ENCODE measurements around the gene FAM83D. TPM values are rescaled to one million over a fixed set of nuclear protein-coding genes. Genes with fewer than 3 reads are reported as not detected.

The FAM83D gene, protein sequence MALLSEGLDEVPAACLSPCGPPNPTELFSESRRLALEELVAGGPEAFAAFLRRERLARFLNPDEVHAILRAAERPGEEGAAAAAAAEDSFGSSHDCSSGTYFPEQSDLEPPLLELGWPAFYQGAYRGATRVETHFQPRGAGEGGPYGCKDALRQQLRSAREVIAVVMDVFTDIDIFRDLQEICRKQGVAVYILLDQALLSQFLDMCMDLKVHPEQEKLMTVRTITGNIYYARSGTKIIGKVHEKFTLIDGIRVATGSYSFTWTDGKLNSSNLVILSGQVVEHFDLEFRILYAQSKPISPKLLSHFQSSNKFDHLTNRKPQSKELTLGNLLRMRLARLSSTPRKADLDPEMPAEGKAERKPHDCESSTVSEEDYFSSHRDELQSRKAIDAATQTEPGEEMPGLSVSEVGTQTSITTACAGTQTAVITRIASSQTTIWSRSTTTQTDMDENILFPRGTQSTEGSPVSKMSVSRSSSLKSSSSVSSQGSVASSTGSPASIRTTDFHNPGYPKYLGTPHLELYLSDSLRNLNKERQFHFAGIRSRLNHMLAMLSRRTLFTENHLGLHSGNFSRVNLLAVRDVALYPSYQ
- total RNA-seq, result 2.4 TPM

- DNase-seq (ENCODE audit: low spot score in 2 of 2) (peak; percentile 98 to 99), FAIRE-seq (peak; percentile 44)
These were observed at the start of gene FAM83D for GRCh38 chr20:38926142-38926933. TSS of gene FAM83D (plus strand) at chr20:38926417. CDS start at chr20:38926443, 26 bp downstream.

GRCh38 chr20:38877483-38877882, 48.7 kb upstream of the FAM83D start:
- no peak for DNase-seq (ENCODE audit: low spot score in 2 of 2)

DNA sequence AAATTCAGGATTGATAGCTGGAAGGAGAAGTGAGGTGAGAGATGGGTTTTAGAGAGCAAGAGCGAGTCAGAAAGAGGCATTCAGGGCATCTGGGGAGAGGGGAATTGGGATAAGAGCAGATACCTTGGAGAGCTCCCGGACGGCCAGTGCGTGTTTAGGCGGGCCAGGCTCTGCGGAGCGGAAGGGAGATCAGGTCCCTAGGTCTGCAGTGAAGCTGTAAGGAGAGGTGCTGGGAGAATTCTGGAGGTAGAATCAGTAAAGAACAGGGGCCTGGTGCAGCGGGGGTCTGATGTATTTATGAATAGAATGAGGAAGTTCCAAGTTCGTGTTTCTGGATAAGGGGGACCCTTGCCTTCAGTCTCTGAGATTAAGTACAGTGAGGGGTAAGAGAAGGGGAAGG, 47.4 kb upstream of the FAM83D start:
- no peak for FAIRE-seq

More at GRCh38 chr20:38877483-38877882, 48.7 kb upstream of the FAM83D start:
- FAIRE-seq, result no peak

DNA sequence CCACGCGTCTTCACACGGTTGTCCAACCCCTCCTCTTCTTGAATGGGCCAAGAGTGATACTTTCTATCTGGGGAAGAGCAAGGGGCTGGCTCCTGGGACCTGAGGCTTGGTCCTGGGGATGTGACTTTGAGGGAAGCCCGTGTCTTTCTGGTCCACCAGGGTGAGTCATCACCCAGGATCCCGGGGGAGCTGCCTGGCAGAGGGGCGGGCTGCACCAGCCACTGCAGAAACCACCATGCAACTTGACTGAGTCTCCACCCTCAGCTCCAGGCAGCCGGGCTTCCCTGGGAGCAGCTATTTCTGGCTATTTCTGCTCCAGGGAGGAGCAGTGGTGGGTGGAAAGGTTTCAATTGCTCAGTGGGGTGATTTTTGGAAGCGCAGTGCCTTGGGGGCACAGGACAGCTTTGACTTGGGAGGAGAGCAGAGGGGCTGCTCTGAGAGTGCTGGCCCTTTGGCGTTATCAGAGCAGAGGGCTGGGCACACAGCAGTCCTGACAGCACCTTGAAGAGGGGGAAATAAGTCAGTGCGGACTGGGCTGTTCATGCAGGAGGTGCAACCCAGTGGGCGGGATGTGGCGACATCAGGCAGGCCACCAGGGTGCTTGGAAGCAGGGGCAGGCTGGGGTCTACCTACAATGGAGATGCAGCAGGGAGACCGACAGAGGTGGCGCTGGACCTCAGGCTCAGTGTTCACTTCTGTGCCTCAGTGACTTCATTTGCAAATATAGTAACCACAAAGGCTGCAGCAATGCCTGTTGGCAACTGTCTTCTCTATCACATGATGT, 45.1 kb upstream of the FAM83D start:
- FAIRE-seq (no peak), DNase-seq (ENCODE audit: low spot score in 2 of 2) (no peak)

More for the DNA sequence above, 47.4 kb upstream of the FAM83D start:
- DNase-seq (ENCODE audit: low spot score in 2 of 2), result no peak

DNA sequence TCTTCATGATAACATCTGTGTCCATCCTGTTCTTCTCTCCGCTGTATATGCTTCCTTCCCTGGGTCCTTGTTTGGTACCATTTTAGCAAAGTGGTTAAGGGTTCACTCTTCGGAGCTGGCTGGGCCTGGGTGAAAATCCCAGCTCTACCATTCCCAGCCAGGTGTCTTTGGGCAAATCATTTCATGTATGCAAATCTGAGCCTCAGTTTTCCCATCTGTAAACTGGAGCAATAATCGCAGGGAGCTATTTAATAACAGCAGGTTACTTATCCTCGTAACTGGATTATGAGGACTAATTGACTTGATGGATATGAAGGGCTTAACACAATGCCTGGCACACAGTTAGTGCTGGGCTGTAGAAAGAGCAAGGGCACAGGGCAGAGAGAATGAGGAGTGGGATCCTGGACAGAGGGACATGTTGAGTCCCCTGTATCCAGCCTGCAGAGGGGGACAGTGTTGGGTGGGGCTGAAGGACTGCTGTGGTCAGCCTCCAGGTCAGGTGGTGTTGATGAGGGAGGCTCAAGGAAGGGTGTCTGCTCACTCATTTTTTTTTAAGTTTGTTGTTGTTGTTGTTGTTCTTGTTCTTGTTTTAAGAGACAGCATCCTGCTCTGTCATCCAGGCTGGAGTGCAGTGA, 44.3 kb upstream of the FAM83D start:
- no peak for FAIRE-seq
- DNase-seq (ENCODE audit: low spot score in 2 of 2), result no peak

- no peak for DNase-seq (ENCODE audit: low spot score in 2 of 2)
- FAIRE-seq, result no peak
These were observed 43.6 kb upstream of the FAM83D start for GRCh38 chr20:38882600-38882999.

DNA sequence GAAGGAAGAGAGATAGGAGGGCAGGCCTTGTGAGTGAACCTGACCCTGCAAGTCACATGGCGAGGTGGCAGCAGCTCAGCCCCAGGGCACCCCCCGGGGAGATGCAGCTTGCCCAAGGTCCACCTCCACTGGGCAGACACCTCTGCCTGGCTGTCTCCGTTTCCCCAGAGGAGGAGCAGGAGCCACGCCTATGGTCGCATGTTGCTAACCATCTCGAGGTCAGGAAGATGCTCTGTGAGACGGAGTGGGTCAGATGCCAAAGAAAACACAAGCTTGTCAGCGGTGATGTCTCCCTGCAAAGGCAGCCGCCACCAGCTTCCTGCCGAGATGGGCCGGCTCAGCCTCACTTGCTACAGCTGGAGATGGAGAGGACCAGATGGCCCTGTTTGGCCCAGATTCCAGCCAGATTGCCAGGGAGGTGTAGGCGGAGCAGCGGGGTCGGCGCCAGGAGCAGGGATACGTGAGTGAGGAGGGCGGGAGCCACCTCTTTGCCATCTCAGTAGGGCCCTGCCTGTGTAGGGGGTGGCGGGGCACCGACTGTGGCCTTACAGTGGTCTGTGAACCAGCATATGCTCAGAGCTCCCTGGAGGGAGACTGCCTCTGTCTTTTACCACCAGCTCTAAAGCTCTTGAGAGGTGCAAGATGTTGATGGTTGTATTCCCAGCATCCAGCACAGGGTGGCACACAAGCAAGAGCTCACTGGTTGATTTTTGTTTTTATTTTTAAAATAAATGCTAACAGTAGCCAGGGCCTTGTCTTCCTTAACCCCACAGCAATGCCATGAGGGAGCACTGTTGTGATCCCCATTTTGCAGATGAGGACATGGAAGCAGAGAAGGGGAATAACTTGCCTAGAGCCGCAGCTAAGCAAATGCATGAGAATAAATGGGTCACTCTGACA, 42.9 kb upstream of the FAM83D start:
- no peak for FAIRE-seq

DNA sequence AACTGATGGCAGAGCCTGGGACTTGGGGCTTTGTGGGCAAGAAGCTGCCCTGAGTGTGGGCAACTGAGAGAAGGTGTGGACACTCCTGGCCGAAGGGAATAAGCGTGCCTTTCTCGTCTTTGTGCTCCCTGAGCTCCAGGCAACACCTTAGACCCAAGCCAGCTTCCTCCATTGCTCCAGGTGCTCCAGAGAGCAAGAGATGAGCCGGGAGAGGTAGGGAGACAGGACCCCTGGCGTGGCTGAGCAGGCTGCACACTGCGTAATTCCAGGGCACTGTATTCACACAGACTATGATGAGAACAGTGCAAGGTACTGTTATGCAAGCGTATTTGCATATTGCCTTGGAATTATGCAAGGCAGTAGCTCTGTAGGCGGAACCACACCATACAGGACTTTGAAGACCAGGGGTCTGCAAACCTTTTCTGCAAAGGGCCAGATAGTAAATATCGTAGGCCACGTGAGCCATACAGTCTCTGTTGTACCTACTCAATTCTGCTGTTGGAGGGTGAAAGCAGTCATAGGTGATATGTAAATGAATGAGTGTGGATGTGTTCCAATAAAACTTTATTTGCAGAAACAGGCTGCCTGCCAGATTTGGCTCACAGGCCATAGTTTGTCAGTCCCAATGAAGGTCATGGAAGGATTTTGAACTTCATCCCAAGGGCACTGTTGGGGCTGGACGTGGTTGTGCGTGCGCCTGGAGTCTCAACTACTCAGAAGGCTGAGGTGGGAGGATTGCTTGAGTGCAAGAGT, 42.1 kb upstream of the FAM83D start:
- no peak for FAIRE-seq
- DNase-seq (ENCODE audit: low spot score in 2 of 2), result no peak

More for the DNA sequence above, 42.9 kb upstream of the FAM83D start:
- DNase-seq (ENCODE audit: low spot score in 2 of 2), result peak in 1 of 2 donors; percentile 41

GRCh38 chr20:38885357-38885756, 40.9 kb upstream of the FAM83D start:
- no peak for DNase-seq (ENCODE audit: low spot score in 2 of 2)
- no peak for FAIRE-seq

DNA sequence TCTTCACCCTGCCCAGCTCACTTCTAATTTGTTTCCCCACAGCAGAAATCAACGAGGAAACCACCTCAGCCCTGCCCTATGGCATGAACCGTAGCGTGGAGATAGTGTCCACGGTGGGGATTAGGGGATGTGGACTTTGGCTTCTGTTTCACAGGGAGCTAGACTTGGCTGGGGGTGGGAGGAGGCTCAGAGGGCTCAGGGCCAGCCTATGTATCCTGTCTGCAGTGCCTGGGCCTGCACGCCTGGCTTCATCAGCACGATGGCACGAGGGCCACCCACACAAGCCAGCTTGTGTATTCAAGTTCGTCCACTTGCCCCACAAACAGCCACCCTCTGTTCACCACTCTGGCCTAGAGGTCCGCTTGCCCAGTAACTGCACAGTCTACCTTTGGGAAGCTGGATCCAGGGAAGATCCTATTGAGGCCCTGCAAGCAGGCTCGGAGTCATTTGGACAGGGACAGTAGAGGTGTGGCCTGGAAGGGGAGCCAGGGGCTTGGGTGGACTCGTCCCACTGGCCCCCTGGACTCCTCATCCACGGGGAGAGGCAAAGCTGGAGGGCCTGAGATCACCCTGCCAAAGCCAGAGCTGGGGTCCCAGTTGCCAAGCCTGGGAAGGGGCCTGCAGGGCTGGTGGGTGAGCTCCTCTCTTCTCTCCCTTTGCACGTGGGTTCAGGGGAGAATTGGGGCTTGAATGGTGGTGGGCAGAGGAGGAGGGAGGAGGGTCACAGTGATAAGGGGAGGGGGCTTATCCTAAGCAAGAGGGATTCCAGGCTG, 38.0 kb upstream of the FAM83D start:
- FAIRE-seq (no peak), DNase-seq (ENCODE audit: low spot score in 2 of 2) (no peak)

GRCh38 chr20:38889050-38889449, 37.2 kb upstream of the FAM83D start:
- FAIRE-seq (no peak), DNase-seq (ENCODE audit: low spot score in 2 of 2) (no peak)

DNA sequence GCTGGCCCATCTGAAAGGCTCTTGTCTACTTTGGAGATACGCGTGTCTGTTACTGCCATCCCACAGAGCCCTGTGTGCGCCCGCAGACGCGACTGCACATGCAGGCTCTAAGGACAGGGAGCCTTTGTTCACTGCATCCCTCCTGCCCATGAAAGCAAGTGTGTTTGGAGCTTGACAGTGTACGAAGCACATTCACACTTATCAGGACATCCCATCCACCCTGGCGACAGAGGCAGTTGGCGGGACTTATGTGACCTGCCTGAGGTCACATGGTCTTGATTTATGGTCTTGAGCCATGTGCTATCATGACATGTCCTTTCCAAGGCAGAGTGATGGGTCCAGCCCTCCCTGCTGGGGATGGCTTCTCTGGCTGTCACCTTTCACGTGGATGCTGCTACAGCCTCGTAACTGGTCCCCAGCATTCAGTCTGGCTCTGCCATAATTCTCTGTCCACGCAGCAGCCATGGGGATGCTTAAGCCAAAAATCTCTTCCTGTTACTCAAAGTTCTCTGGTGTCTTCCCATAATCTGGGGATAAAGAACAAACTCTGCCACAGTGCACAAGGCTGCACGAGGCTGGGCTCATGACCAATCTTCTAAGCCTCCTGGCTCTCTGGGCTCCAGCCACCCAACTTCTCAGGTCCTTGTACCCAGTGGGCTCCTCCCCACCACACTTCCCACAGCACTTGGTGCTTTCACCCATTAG, 36.3 kb upstream of the FAM83D start:
- DNase-seq (ENCODE audit: low spot score in 2 of 2) (peak in 1 of 2 donors; percentile 46), FAIRE-seq (no peak)

DNA sequence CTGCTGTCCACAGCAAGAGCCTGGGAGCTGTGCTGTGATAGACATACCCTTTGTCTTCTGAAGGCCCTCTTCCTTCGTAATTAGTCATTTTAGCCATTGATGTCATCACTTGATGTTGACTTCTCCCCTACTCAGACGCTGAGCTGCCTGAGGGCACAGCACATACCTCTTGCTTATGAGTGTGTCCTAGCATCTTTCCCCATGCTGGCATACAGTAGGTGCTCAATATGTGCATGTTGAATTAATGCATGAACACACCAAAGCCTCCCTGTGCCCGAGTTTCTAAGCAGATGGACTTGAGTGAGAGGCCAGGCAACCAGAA, 35.8 kb upstream of the FAM83D start:
- DNase-seq (ENCODE audit: low spot score in 2 of 2) (no peak), FAIRE-seq (no peak)

DNA sequence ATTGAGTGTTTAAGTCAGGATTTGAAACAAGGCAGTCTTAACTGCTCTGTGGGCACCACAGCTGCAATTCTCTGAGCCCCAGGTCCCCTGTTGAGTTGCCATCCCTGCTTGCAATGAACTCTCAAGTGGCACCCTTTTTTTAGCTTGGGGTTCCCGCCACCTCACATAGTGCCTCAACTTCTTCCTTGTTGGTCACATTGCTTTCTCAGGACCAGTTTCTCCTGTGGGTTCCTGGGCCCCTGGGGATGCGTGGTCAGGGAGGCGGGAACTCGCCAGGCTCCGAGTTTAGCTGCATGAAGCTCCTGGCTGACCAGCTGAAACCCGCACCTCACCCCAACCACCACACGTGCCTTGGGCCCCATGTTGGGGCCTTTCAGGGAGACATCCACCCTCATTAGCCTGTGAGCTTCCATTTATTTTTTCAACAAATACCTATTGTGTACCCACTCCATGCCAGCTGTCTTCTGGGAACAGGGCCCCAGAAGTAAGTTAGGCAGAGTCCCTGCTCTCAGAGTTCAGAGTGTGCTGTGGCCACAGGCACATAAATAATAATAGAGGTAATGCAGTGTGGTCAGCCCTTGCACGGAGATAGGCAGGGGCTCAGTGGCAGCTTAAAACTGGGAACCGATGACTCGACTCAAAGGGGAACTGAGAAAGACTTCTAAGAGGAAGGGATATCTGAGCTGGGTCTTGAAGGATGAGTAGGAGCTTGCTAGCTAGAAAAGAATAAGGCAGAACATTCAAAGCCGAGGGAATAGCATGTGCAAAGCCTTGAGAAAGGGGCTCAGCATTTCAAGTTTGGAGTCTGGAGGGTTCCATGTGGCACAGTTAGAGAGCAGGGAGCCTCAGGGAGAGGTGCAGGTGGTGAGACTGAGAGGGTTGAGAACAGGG, 33.9 kb upstream of the FAM83D start:
- FAIRE-seq, result no peak
- DNase-seq (ENCODE audit: low spot score in 2 of 2), result no peak

DNA sequence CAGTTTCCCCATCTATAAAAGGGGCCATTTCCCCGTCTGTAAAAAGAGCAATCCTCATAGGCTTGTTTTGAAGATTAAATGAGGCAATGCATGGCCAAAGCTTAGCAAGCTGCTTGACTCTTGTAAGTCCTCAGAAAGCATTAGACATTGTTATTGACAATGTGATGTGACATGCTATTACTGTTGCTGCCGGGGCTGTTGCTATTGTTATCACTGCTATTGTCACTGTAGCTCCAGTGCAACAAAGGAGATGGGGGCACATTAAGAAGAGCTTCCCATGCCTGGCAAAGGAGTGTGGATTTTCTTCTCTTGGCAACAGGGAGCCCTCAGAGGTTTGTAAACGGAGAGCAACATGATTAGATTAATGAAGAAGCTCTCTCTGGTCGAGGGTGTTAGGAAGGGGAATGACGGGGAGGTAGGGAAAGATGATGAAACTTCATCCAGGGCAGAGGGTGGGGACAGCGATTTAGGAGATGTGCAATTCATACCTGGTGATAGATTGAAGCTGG, 33.1 kb upstream of the FAM83D start:
- FAIRE-seq, result no peak
- DNase-seq (ENCODE audit: low spot score in 2 of 2), result no peak

All from frontal cortex (tissue), 4 donors.